GM21526 (cell line): ENCODE results near the gene BLOC1S2.
"Not testable (repeated sequence)": the region's sequence is repeated elsewhere in the genome, so short reads cannot be mapped to it uniquely, and the experiment has no call there.

ENCODE experiments used
- ATAC-seq: cut with Tn5 transposase; IDR thresholded peaks from one replicate; pipeline ENCODE4 v1.9.1; 2021; ENCODE audit warnings: moderate library complexity; ENCODE audit not compliant: unreplicated experiment, low FRiP score

The BLOC1S2 gene

DNA sequence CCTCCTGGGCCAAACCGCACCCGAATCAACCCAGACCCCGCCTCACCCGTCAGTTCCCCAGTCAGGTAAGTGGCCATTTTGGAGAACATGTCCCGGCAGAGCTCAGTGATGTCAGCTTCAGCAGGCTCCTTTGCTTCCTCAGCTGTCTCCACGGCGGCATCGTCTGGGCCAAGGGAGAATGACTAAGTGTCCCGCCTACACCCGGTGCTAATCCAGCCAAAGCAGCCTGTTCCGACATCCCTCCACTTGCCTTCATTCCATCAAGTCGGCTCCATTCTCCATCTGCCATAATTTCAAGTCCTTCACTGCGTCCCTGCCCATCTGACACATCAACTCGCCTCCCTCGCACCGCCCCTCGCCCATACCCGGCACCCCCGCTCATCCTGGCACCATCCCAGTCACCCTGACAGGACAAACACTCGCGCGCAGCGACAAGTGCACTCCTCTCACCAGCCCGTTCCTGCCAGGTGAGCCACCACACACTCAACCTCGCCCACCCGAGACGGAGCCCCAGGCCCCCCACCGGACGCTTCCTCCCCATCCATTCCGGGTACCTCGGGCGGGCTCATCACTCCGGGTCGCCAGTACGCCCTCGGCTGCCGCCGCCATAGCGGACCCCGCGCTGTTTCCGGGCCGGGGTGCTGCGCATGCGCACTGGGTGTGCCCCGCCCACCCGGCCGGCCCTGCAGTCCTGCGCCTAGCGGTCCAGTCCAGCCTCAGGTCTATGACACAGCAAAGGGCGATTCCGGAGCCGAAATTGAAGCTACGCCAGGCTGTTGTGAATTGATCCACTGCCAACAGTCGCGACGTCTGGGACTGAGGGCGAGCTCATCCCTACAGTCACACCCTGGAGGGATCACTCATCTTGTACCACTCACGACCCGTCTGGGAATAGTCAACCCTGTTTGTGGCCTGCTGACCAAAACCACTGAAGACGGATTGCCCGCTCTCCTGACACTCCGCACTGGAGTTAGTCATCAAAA is at the start of gene BLOC1S2:
BLOC1S2 (minus strand) TSS at position 630 of the 983 bp plus-strand sequence; CDS start at position 609, 21 bp downstream.
- ATAC-seq, result peak; percentile 84

DNA sequence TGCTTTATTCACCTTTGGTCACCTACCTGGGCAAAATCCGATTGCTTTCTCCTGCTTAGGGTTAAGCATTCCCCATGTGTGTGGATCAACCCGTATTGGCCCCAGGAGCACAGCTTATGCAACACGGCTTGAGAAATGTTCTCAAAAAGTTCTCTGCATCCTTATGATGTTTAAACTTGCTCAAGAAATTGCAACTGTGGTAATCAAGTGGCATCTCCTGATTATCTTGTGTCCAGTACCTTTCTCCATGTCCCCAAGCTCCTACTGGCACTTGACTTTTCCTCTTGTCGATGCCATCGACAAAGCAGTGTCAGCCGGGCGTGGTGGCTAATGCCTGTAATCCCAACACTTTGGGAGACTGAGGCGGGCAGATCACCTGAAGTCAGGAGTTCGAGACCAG is 48.3 kb upstream of the BLOC1S2 start:
- ATAC-seq, result no peak

DNA sequence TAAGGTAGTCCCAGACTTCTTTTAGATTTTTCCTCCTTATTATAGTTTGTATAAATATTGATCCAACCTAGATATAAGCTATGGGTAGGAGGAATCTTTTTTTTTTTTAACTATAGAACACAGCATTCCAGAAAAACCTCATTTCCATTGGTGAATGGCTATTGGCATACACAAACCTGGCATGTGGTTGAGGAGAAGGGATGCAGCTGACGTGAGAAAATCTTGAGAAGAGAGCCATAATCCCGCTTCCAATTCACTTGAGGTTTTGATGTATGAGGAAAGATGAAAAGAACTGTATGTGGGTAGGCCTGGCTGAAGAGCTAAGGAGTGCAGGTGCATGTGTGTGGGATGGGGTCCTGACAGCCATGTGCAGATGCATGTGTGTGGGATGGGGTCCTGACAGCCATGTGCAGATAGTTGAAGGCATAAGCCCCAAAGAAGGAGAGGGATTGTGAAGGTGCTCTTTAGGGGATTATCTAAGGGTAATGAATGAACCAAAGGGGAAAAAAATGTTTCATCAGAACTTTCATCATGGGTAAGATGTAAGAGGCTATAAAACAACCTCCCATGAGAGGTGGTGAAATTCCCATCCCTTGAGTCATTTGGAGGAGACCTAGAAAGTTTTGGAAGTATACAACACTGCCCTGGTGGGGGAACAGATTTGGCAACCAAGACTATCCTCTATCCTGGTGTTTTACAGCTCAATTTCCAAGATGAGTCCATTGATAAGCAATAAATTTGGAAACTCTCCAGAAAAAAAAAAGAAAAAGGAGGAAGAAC is 47.4 kb upstream of the BLOC1S2 start:
- no peak for ATAC-seq

DNA sequence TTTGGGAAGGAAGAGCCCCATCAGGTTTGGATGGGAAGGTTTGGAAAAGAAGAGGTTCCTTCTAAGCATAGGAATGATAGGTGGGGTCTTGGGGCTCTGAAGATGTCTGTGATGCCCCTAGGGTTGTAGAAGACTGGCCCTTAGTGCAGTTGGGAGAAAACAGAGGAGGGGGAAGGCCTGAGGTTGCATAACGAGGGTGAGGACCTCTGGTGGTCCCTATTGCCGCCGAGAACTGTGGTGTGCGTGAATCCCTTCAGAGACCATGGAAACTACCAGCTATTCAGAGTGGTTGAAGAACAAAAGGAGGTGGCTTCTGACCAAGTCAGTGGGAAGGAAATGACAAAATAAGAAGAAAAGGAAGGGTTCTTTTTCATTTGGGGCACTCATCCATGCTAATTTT is 46.6 kb upstream of the BLOC1S2 start:
- ATAC-seq, result no peak

DNA sequence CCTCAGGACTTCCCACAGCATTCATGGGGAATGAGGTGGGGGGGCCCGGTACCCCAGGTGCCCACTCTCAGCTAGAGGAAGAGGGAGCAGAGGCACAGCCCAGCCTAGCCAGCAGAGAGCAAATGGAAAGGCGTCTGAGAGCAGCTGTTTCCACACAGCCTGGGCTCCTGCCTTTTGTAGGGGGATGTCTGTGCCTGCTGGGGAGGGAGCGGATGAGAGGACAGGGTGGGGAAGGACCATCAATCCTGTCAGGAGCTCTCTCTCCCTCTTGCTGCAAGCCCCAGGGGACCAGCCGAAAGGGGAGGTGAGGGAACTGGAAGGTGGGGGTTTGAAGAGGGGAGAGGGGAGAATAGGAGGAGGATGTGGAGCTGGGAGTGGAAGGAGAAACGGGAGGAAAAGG is 43.6 kb upstream of the BLOC1S2 start, which contains the start of gene PKD2L1:
PKD2L1 (minus strand) TSS at position 150 of the 400 bp plus-strand sequence; CDS start at position 25, 125 bp downstream.
- ATAC-seq, result no peak

- ATAC-seq, result no peak
Measured at GRCh38 chr10:100328198-100328597, 41.7 kb upstream of the BLOC1S2 start.

DNA sequence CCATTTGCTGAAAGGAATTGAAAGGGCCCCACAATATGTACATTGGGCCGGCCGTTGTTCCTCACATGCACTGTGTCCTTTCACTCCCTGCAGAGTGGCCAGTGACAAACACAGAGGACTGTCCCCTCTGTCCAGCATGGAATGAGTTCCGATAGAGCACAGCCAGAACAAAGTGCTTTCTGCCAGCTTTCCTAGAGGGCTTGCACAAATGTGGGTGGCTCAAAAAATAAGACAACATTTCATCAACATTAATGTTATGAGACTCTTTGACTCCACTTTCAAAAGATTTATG is 41.2 kb upstream of the BLOC1S2 start:
- no peak for ATAC-seq

- ATAC-seq, result peak; percentile 96
Measured at GRCh38 chr10:100327007-100327717, 40.7 kb upstream of the BLOC1S2 start.

- ATAC-seq, result no peak
Measured at GRCh38 chr10:100325158-100325557, 38.7 kb upstream of the BLOC1S2 start.

DNA sequence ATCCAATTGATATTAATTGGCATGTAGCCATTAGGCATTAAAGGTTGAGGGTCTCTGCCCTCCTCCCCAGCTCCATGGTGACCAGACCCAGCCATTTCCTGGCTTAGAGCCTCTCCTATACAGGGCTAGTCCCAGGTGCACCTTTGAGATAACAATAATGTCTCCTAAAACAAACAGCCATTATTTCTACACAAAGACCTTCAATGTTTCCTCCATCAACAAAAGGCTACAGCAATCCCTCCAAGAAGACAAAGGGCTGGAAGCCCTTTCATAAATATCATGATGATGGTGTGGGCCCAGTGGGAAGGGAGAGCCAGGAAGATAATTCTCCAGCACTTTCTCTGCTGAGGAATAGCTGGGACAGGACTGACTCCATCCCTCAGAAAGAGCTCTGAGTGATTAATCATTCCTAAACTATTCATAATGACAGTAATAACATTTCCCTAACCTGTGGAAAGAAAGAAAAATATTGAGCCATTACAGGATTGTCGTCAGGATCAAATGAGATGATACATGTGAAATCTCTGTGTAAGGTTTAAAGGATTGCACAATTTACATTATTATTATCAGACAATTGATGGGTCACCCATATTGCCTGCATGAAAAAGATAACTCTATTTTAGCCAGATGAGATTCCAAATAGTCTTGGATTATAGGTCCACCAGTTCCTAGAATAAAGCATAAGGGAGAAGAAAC is 33.4 kb upstream of the BLOC1S2 start:
- ATAC-seq, result no peak

GRCh38 chr10:100318207-100318606 is 31.7 kb upstream of the BLOC1S2 start:
- ATAC-seq, result no peak

DNA sequence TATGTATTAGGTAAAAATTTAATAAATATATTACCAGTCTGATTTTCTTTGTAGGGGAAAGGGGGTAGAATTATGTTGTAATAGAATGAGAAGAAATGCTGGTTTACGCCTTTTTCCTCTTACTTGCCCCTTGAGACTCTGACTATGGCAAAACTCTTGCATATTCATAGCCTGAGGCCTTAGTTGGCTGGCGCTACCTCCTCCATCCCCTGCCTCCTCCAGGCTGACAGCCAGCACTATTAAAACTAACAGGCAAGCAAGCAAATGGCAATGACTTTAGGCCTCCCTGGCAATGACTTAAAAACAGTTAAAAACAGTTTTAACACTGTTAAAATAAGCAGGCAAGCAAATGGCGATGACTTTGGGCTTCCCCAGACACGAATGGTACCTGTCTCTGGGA is 29.1 kb upstream of the BLOC1S2 start:
- no peak for ATAC-seq

- no peak for ATAC-seq
Measured at GRCh38 chr10:100311298-100311697, 24.8 kb upstream of the BLOC1S2 start.

DNA sequence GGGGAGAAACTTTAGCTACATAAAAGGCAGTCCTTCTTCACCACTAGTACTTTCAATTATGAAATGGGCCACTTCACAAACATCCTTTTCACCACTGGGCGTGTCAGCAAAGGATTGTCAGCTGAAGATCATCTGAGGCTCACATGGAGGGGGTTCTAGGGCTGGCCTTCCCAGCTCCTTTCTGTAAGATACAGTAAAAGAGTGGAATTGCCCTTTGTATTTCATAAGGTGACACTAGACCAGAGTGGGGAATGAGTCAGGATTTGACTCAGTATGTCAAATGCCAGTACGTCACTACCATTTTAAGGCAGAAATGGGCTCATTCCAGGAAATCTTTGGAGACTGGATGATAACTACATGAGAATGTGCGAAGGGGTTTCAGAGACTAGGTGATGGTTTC is 21.2 kb upstream of the BLOC1S2 start:
- no peak for ATAC-seq

DNA sequence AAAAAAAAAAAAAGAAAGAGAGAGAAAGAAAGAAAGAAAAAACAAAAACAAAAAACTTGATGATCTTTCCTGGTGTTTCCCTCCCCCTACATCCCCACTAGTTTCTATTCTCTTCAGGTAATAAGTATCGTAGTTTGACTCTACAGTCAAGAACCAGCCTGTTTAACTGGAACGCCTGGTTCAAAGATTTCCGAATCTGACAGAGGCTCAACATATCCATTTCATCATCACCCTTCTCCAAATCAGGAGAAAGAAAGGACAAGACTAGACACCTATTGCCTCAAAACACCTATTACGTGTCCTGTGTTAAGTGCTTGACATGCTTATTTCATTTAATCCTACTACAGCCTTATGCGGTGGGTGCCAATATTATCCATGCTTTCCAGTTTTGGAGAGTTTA is 20.4 kb upstream of the BLOC1S2 start:
- ATAC-seq, result no peak

GRCh38 chr10:100304414-100304813 is 17.9 kb upstream of the BLOC1S2 start:
- no peak for ATAC-seq

DNA sequence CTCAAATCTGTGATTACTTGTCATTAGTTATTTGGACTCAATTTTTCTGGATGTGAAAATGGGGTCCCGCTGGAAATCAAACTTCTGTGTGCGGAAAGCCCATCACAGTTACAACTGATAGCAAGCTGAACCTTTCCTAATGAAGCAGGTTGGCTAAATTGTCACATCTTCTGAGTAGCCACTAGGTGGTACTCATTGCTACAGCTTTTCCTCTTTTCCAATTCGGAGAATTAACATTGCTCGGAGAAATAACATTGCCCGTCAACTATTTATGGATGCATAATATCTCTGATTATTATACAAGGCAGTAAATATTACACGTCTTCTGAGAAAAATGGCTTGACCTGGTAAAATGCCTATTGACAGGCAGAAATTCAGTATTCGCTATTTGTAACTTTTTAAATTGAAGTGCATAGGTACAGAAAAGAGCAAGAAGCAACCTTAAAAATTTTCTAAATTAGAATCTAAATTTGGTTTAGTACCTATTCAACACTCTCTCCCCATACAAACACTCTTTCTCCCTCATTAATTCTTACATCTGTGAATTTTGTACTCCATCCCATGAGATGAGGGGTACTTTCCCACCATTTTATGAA is 17.3 kb upstream of the BLOC1S2 start:
- ATAC-seq, result no peak

DNA sequence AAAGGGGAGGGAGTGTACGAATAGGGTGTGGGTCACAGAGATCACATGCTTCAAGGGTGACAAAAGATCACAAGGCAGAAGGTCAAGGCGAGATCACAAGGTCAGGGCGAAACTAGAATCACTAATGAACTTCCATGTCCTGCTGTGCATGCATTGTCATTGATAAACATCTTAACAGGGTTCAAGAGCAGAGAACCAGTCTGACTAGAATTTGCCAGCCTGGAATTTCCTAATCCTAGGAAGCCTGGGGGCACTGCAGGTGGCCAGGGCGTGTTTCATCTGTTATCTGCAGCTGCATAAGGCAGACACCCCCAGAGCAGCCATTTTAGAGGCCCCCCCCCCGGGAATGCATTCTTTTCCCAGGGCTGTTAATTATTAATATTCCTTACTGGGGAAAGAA is 14.6 kb upstream of the BLOC1S2 start:
- not testable (repeated sequence) for ATAC-seq

GRCh38 chr10:100297242-100297641 is 10.8 kb upstream of the BLOC1S2 start:
- no peak for ATAC-seq

DNA sequence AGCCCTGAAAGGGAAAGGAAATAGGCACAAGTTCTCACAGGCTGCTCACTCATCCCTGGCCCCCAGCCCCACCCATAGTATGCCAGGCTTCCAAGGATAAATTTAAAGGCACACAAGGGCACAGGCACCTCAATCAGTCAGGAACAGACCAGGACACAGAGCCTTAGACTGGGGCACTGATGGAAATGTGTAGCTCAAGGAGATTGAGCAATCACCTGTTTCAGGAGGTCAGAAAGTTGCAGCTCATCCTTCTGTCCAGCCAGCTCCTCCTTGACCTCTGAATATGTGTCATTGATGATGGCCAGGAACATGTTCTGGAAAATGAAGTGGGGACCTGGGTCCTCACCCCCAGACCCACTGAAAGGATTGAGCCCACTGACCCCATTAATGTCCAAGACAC is 6.6 kb upstream of the BLOC1S2 start:
- ATAC-seq, result no peak
